Subcutaneous adipose tissue (tissue), 4 donors: Measurements from ENCODE around the gene CHMP3. TPM values are rescaled to one million over a fixed set of nuclear protein-coding genes. Genes with fewer than 3 reads are reported as not detected.

ENCODE experiments used
- CTCF ChIP-seq: fragments of 450-650 bp; IDR thresholded peaks from one replicate; pipeline ENCODE4 v1.5.1; 2016; ENCODE audit warnings: low read depth, mild to moderate bottlenecking, control low read depth, antibody characterized with exemption, moderate library complexity
- total RNA-seq, 4 donors: library from RNA; depleted of rRNA; stranded (reverse); fragments of >200 nt; gene quantifications; one replicate each; pipeline ENCODE4 v1.1.0, GENCODE V29; 2016

Gene CHMP3
- total RNA-seq, 4 donors from 2014 or later, result 103 to 228 (median 130) TPM

- TF ChIP-seq CTCF, result no peak
Measured at GRCh38 chr2:86488561-86489250, 74.5 kb downstream of the CHMP3 start.

- TF ChIP-seq CTCF, result no peak
Measured at GRCh38 chr2:86487062-86487461, 76.2 kb downstream of the CHMP3 start.

- no peak for TF ChIP-seq CTCF
Measured at GRCh38 chr2:86485802-86486201, 77.4 kb downstream of the CHMP3 start.

- no peak for TF ChIP-seq CTCF
Measured at GRCh38 chr2:86485103-86485502, 78.1 kb downstream of the CHMP3 start.

- TF ChIP-seq CTCF, result no peak
Measured at GRCh38 chr2:86484385-86484784, 78.9 kb downstream of the CHMP3 start.

- no peak for TF ChIP-seq CTCF
Measured at GRCh38 chr2:86482034-86482433, 81.2 kb downstream of the CHMP3 start.

- no peak for TF ChIP-seq CTCF
Measured at GRCh38 chr2:86480105-86480504, 83.1 kb downstream of the CHMP3 start.
